Endothelial cell (in vitro differentiated cells): Measurements from ENCODE around the gene SCAPER. TPM values are rescaled to one million over a fixed set of nuclear protein-coding genes. Genes with fewer than 3 reads are reported as not detected.

Source experiments
- DNase-seq: peaks from one replicate; pipeline ENCODE4 v3.0.0; 2021; ENCODE audit warnings: low spot score
- H3K27ac Mint-ChIP-seq: one replicate; pipeline ENCODE4 v1.8.0; 2021; ENCODE audit warnings: mixed read lengths, inconsistent platforms; ENCODE audit not compliant: unreplicated experiment
- H3K27me3 Mint-ChIP-seq: one replicate; pipeline ENCODE4 v1.8.0; 2021; ENCODE audit warnings: mild to moderate bottlenecking, moderate library complexity, mixed read lengths, inconsistent platforms; ENCODE audit not compliant: unreplicated experiment
- H3K36me3 Mint-ChIP-seq: one replicate; pipeline ENCODE4 v1.8.0; 2021; ENCODE audit warnings: mild to moderate bottlenecking, low read depth, mixed read lengths, inconsistent platforms; ENCODE audit not compliant: unreplicated experiment
- H3K4me1 Mint-ChIP-seq: one replicate; pipeline ENCODE4 v1.8.0; 2021; ENCODE audit warnings: mild to moderate bottlenecking, mixed read lengths, inconsistent platforms; ENCODE audit not compliant: unreplicated experiment
- H3K4me3 Mint-ChIP-seq: one replicate; pipeline ENCODE4 v1.8.0; 2021; ENCODE audit warnings: mild to moderate bottlenecking, mixed read lengths, inconsistent platforms; ENCODE audit not compliant: unreplicated experiment
- H3K9me3 Mint-ChIP-seq: one replicate; pipeline ENCODE4 v1.8.0; 2021; ENCODE audit warnings: mixed read lengths, inconsistent platforms; ENCODE audit not compliant: unreplicated experiment
- total RNA-seq: library from RNA; stranded (reverse); fragmentation: NEBNext Ultra II Directional; extraction: Animal tissue kit (Norgen Biotek cat#: 25700); gene quantifications from one replicate; pipeline ENCODE4 v1.2.1, GENCODE V29; 2021; ENCODE audit not compliant: unreplicated experiment
- TF ChIP-seq, protein P1 (sequence below): fragments of 200-600 bp; sonication (generic); IDR thresholded peaks from one replicate; pipeline ENCODE4 v1.5.0; 2021; ENCODE audit warnings: antibody characterized with exemption; ENCODE audit not compliant: unreplicated experiment

SCAPER gene
- total RNA-seq, 1 donor from 2014 or later: 18.1 TPM

DNA sequence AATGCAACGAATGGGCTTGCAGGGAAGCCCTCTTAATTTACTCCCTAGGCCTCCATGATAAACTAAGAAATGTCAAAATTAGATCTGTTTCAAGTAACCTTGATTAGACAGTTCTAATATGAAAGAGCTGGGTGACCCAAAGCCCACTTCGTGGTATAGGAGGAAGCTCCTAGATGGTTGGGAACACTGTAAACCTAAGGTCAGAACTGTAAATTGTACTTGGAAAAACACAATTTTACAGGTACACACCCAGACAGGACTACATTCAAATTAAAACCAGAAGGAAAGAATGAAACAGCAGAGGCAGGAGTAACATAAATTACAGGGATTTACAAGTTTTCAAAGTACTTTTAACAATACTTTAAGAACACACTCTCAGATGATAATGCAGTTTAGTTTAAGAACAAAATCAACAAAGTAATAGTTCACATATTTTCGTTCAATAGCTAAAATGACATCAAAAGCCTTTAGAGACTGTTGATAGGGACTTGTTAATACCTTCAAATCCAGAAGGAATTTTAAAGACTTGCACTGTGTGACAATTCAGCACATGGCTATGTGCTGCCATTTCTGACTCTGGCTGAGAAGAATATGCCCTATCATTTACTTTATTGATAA is 550.2 kb downstream of the SCAPER start:
- DNase-seq: no peak
- H3K4me3 Mint-ChIP-seq: no peak overlapping the region
- TF ChIP-seq, protein P1, sequence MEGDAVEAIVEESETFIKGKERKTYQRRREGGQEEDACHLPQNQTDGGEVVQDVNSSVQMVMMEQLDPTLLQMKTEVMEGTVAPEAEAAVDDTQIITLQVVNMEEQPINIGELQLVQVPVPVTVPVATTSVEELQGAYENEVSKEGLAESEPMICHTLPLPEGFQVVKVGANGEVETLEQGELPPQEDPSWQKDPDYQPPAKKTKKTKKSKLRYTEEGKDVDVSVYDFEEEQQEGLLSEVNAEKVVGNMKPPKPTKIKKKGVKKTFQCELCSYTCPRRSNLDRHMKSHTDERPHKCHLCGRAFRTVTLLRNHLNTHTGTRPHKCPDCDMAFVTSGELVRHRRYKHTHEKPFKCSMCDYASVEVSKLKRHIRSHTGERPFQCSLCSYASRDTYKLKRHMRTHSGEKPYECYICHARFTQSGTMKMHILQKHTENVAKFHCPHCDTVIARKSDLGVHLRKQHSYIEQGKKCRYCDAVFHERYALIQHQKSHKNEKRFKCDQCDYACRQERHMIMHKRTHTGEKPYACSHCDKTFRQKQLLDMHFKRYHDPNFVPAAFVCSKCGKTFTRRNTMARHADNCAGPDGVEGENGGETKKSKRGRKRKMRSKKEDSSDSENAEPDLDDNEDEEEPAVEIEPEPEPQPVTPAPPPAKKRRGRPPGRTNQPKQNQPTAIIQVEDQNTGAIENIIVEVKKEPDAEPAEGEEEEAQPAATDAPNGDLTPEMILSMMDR: no peak
- no peak overlapping the region for H3K27ac Mint-ChIP-seq
- no peaks in the 10 kb centered on the region for H3K4me1 Mint-ChIP-seq
- no peaks in the 10 kb centered on the region for H3K36me3 Mint-ChIP-seq
- no peaks in the 10 kb centered on the region for H3K9me3 Mint-ChIP-seq
- peaks cover 4% of the 10 kb centered on the region for H3K27me3 Mint-ChIP-seq

DNA sequence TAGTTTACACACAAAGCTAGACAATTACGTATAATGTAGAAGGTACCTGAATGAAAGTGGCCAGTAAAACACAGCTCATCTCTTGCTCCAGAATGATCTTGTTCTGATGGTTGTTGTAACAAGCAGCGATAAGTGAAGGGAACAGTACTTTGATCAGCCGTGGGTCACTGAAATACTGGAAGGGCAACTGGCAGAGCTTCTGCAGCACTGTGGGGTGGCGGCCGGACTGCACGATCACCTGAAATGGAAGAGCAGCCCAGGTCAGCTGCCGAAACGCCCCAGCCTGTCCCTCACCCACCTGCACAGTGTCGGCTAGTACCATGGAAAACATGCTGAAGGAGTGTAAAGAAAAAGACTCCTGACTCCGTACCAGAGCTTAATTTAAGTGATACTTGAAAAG is 551.2 kb downstream of the SCAPER start:
- TF ChIP-seq, protein P1: no peak
- no peak for DNase-seq
- Mint-ChIP-seq H3K27me3 (peaks cover 4% of the 10 kb centered on the region), H3K36me3 (no peaks in the 10 kb centered on the region), H3K4me1 (no peaks in the 10 kb centered on the region), H3K27ac (no peak overlapping the region), H3K9me3 (no peaks in the 10 kb centered on the region), H3K4me3 (no peak overlapping the region)

DNA sequence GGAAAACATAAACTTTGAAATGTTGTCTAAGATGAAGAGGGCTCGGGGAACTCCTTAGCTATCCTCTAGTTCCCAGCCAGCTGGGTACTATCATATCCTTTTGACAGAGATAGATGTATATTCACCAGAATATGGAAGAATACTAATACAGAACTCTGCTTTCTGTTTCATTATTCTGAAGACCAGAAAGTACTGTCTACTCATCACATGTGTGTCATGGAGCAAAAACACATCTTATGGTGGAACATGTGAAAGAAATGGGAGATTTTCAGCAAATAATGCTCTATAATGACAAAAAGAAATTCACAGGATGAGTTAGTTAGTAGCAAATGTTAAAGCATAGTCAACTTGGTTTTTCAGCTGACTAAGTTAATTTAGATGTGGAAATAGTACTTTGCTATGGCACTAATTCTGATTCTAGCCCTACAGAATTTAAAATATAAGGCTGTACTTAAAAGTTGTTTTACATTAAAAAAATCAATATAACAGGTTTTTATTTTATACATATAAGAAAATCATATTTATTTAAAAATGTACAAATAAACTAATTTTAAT is 552.0 kb downstream of the SCAPER start:
- no peak overlapping the region for H3K4me3 Mint-ChIP-seq
- peaks cover 7% of the 10 kb centered on the region for H3K27me3 Mint-ChIP-seq

DNA sequence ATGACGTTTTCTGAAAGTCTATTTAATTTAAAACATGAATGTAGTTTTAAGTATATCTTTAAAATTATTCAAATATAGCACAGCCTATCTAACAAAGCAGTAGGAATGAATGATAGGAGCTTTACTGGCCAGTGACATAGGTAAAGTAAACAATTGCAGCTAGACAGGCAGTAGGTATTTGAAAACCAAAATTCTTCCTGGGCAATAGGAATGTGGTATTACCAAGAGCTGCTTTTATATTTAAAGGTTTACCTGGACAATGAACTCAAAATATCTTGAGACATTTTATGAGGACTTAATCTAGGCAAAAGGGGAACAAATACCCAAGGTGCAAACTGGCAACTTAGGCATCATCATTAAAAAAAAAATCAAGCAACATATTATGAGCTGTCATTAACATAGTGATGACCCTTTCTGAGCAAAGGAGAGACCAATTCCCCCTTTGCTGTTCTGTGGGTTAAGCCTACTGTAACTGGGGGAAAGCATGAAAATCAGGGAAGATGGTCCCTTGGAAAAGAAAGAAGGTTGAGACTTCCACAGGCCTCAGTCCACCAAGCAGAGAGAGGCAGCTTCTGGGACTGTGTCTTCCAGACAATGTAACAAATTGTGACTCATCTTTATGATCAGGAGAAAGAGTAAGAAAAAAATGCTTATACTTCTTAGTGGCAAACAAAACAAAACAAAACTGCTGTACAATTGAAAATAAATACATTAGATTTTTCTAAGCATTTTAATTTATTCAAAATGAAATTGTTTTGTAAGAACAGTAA is 555.7 kb downstream of the SCAPER start:
- DNase-seq: no peak
- TF ChIP-seq, protein P1: no peak
- Mint-ChIP-seq H3K36me3 (peaks cover 5% of the 10 kb centered on the region), H3K4me3 (no peak overlapping the region), H3K27ac (no peak overlapping the region), H3K27me3 (peaks cover 21% of the 10 kb centered on the region), H3K4me1 (peaks cover 14% of the 10 kb centered on the region), H3K9me3 (no peaks in the 10 kb centered on the region)

More for the DNA sequence above, 552.0 kb downstream of the SCAPER start:
- peaks cover under 1% of the 10 kb centered on the region for H3K4me1 Mint-ChIP-seq
- DNase-seq: no peak
- TF ChIP-seq, protein P1: no peak
- no peaks in the 10 kb centered on the region for H3K9me3 Mint-ChIP-seq
- H3K36me3 Mint-ChIP-seq: no peaks in the 10 kb centered on the region
- H3K27ac Mint-ChIP-seq: no peak overlapping the region
